DMS153 (cell line): Measurements from ENCODE around the gene FRMD4A.

Experiments used
- DNase-seq: peaks from one replicate; lab custom pipeline; 2025; lab: John Stamatoyannopoulos, UW

FRMD4A gene

DNA sequence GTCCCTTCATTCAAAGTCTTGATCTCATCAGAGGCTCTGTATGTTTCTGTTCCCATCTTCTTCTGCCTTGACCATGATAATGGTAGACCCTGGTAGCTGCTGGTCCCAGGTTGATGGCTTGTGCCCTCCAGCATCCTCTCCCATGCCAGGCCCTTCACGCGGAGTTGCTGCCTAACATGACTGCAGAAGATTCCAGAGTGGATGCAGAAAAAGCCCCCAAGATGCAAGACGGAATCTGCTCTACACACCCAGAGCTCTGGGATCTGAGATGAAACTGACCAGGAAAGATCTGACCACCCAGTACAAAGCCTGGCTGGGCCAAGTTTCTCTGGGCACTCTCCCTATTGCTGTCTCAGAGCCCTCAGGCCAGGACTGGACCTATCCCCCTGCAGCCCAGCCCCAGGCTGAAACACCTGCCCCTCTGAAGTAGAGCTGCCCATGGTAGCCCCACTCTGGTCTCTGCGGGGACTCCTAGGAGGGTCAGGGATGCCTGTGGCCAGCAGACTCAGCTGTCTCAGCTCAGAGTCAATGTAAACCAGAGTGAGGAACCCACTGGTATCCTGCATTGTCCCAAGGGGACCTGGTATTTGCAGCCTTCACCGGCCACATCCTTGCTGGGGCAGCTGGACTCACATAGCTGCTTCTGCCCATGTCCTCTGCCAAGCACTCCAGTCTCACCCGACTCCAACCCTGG lies 9.5 kb upstream of the FRMD4A start:
- no peak for DNase-seq

GRCh38 chr10:14336736-14337135 lies 6.0 kb upstream of the FRMD4A start:
- no peak for DNase-seq

GRCh38 chr10:14334771-14335170 lies 4.0 kb upstream of the FRMD4A start:
- DNase-seq, result no peak

GRCh38 chr10:14333606-14334005 lies 2.9 kb upstream of the FRMD4A start:
- DNase-seq, result no peak

DNA sequence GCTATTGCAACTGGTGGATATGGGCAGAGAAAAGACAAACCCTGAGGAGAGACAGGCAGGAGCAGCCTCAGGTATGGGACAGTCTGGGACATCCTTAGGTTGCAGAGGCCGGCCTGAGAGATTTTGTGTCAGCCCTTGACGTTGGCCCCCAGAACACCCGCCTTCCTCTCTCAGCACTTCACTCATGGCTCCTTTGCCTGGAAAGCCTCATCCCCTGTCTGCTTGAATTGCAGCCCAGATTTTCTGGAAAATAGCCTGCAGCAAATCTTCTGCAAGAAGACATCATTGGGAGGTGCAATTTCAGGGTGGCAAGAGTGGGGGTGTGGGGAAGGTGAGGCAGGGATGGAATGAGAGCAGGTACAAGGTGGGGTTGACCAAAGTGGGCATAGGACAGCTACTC lies 2.2 kb upstream of the FRMD4A start:
- DNase-seq, result no peak

DNA sequence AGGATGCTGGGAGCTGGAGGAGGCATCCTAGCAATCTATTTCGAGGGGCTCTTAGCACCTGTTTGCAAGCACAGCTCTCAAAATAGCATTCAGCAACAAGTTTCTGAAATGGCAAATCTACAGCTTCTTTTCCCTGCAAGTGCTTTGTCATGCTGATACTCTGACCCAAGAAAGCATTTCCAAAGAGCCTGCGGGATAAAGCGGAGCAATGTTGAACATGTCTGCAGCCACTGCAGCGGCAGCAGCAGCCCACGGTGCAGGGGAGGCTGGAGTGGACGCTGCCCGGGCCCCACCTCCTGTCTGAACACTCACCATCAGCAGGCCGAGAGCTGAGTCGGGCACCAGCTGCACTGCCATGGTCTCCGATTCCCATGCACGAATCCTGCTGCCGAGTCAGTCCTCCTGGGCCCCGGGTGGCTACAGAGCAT lies 964 bp downstream of the FRMD4A start:
- no peak for DNase-seq

- DNase-seq, result no peak
Observed at GRCh38 chr10:14328881-14329672, 1.6 kb downstream of the FRMD4A start.

- peak; percentile 65 for DNase-seq
Observed at GRCh38 chr10:14327527-14327926, 3.2 kb downstream of the FRMD4A start.

DNA sequence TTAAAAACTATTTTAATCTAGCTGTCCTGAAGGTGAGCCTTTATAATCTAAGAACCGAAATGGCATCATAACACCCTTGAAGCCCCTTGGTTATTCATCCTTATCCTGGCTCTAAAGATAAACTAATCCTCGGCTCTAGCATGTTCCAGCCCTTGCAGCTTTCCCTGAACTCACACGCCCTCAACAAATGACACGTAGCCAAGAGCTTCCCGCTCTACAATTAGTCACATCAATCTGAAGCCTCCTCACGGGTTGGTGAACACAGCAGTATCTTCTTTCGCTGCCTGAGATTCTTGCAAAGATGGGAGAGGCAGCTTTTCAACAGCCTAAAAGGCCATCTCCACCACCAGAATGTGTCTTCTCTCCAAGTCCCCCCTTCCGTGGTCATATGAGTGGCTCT lies 4.1 kb downstream of the FRMD4A start:
- no peak for DNase-seq

- no peak for DNase-seq
Observed at GRCh38 chr10:14325325-14325955, 5.3 kb downstream of the FRMD4A start.

DNA sequence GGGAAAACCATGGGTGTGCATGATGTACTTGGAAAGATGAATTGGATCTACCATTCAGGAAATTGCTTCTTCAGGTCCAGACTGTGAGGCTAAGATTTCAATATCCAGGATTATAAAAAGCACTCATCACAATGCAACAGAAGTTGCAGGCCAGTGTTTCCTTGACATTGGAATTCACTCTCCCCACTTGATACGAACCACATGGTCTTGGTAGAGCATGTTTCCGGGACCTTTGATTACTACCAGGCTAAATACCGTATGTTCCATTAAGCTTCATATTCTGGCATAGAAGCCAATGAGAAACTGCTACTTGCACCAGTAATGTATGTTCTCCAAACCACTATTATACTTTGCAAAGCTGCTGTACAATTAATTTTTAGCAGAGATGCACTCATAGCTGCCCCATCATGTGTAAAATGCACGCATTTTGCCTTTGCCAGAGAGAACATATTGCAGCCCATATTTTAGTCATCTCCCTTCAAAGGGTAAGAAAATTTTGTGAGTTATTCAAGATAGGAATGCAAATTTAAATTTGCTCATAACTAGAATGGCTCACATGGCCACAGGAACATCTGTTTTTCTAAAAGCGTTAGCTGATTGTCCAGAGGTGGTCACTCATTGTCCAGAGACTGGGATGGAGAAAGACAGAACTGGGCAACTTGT lies 8.1 kb downstream of the FRMD4A start:
- DNase-seq, result no peak

- no peak for DNase-seq
Observed at GRCh38 chr10:14318007-14318406, 12.7 kb downstream of the FRMD4A start.

GRCh38 chr10:14312014-14312413 lies 18.7 kb downstream of the FRMD4A start:
- peak; percentile 51 for DNase-seq

DNA sequence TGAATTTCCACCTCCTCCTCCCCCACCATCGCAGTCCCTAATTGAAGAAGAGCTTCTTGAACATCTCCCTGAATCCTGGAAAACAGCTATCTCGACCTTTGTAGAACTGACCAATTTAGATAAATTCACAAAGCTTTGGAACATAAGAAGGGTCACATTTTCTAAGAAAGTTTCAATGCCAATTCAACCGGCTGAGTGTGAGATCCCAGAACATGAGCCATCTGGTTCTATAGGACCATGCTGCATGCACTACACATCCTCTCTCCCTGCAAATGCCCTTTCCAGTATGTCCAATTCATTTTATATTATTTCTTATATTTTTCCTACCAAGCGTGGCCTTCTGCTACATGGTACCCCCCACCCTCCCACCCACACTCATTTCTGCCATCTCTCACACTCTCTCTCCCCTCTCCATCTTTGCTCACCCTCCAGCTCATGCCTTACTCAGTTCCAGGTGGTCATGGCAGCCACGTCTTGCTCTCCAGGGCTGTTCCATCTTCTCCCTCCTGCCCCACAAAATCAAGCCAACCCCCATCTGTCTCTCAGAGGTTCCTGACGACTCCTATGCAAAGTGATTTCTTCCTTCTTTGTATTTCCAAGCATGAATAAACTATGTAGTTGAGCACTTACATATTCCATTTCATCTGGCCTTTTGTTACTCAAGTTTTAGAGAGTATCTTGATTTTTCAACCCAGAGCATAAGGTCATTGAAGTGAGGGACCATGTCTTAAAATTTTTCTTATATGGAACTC lies 19.3 kb downstream of the FRMD4A start:
- no peak for DNase-seq

DNA sequence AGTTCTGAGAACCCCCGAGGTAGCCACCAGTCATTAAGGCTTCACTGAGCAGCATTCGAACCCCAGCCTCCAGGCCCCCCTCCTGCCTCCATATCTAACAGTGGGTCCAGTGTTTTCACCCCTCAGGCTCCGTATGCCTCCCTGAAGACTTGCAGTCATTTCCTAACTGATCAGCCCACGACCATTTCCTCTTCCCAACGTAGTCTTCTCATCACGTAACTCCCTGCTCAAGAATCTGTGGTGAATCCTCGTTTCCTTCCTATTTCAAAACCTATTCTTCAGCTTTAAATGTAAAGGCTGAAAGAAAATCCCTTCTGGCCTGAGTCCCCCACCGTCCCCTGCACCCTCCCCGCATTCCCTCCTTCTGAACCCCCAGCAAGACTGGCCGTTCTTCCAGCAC lies 21.1 kb downstream of the FRMD4A start:
- DNase-seq, result no peak

- no peak for DNase-seq
Observed at GRCh38 chr10:14306190-14306589, 24.5 kb downstream of the FRMD4A start.

DNA sequence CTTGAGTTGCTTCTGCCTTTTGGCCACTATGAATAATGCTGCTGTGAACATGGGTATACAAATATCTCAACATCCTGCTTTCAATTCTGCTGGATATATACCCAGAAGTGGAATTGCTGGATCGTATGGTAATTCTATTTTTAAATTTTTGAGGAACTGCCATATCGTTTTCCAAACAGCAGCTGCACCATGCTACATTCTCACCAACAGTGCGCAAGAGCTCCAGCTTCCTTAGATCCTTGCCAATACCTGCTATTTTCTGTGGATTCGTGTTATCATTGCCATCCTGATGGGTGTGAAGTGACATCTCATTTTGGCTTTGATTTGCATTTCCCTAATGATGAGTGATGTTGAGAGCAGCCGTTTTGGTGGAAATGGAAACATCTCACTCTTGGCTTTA lies 26.7 kb downstream of the FRMD4A start:
- DNase-seq, result no peak

DNA sequence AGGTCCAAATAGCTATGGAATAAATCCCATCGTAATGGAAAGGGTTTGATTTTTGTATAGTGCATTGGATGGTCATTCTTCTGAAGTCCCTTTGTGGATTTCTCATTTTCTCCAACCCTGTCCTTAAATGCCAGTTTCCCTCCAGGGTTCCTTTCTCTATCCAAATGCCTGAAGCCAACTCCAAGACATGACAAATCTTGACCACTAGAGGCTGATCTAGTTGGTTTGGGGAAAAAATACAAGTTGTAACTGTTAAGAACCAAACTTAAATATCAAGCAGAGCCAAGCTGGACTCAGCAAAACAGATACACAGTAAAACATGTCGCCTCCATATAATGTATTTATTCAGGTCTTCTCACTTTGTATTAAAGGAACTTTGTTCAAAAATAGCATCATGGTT lies 28.7 kb downstream of the FRMD4A start:
- no peak for DNase-seq

- DNase-seq, result no peak
Observed at GRCh38 chr10:14299556-14299955, 31.2 kb downstream of the FRMD4A start.

- no peak for DNase-seq
Observed at GRCh38 chr10:14296065-14296709, 34.5 kb downstream of the FRMD4A start.

GRCh38 chr10:14294347-14295059 lies 36.2 kb downstream of the FRMD4A start:
- DNase-seq, result no peak
